Measurements from ENCODE around the gene TRAPPC10. TPM values are rescaled to one million over a fixed set of nuclear protein-coding genes. Genes with fewer than 3 reads are reported as not detected.
A peak's percentile ranks its signal among the peaks of the same experiment; 100 is the strongest.

TRAPPC10 gene
- total and polyA plus RNA-seq, 2 experiments from 2014 or later, result 9.9 to 21.0 TPM

DNA sequence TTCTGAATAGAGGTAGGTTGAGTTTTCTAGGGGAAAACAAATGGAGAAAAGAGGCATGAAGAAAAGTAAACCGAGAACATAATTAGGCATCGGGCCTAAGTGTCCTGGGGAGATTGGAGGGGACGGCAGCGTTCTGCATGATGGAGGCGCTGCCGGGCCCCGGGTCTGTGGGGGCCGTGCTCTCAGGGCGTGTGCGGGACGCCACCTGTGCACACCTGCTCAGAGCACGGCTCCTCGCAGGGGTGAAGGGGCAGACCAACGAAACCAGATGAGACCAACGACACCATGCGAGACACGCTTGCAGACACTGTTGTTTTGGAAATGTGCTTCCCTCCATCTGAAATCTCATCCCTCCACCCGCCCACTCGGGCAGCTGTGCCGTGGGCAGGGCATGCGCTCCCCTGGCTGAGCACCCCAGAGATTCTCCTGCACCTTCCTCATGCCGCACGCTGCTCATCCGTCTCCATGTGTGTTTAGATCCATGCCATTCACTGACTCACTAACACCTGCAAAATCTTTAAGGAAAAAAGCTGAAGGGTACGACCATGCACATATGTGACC, 28.2 kb upstream of the TRAPPC10 start:
- no peak overlapping the region for H2AFZ ChIP-seq
- H3K9ac ChIP-seq, result no peak overlapping the region
- no peaks in the 10 kb centered on the region for H3K9me2 ChIP-seq (ENCODE audit: insufficient read depth)
- no peaks in the 10 kb centered on the region for H3K4me1 ChIP-seq (ENCODE audit: insufficient read depth)
- TF ChIP-seq EZH2phosphoT487 (IDR thresholded peaks at IDR 0.05; ENCODE audit: insufficient read depth, low read depth) (no peak), EZH2 (IDR thresholded peaks at IDR 0.05; ENCODE audit: insufficient read depth, poor library complexity, severe bottlenecking) (no peak)
- H3K36me3 ChIP-seq (ENCODE audit: low read depth), result no peaks in the 10 kb centered on the region
- no peaks in the 10 kb centered on the region for H3K79me2 ChIP-seq (ENCODE audit: insufficient read depth)
- H3F3A ChIP-seq (ENCODE audit: insufficient read depth), result peaks cover 7% of the 10 kb centered on the region; the same call in 1 of the 2 replicates
- 93 to 97% methylated on average over 25 of the region's 25 CpGs for WGBS, 2 experiments (ENCODE audit: low coverage in 1 of 2, low lambda C conversion rate in 2 of 2, missing lambda C conversion rate in 2 of 2)
- no peak overlapping the region for H3K27ac ChIP-seq
- in situ Hi-C loops (cut with MboI), result no loop called here
- no peak overlapping the region for H3K4me3 ChIP-seq
- no peak overlapping the region for H3K4me2 ChIP-seq (ENCODE audit: unreplicated experiment)
- no peak for DNase-seq
- no peaks in the 10 kb centered on the region for H4K20me1 ChIP-seq (ENCODE audit: insufficient read depth)
- H3K27me3 ChIP-seq (replicated peaks; ENCODE audit: insufficient read depth), result no peaks in the 10 kb centered on the region
- H3K9me3 ChIP-seq (ENCODE audit: low read depth), result no peaks in the 10 kb centered on the region

DNA sequence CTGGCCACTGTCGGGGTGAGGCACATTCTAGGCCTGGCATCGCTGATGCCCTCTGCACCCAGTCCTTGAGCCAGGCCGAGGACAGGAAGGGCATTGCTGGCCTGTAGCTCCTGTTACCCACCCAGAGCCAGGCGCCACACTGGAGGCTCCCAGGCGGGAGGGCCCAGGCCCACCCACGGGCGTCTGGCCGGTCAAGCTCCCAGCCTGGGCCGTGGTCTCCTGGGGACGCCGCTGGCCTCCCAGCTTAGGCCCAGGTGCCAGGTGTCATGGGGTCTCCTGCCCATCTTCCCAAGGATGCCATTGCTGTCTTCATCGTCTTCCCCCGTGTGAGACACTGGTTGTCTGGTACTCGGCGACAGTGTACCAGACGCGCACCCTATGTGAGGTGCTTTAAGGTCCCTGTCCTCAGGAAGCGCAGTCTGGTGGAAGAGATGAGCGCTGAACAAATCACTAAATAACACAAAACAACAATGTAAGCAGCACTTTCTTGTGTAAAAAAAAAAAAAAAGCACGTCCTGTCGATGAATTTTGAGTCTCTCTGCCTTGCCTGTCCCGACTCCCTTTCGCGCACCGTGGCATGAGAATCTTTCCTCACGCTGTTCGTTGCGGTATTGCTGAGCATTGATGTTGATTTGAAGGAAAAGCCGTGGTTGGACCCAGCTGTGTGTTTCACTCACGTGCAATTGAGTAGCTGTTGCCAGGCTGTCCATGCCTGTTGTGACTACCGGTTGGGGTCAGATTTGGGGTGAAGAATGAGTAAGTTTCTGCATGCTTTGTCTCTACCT, 27.0 kb upstream of the TRAPPC10 start:
- no peak overlapping the region for H3K9ac ChIP-seq
- H3K9me3 ChIP-seq (ENCODE audit: low read depth), result no peaks in the 10 kb centered on the region
- H3K27ac ChIP-seq, result no peak overlapping the region
- DNase-seq, result peak; percentile 21
- no peaks in the 10 kb centered on the region for H4K20me1 ChIP-seq (ENCODE audit: insufficient read depth)
- H3F3A ChIP-seq (ENCODE audit: insufficient read depth), result peaks cover 7% of the 10 kb centered on the region; the same call in 1 of the 2 replicates
- no peaks in the 10 kb centered on the region for H3K36me3 ChIP-seq (ENCODE audit: low read depth)
- in situ Hi-C loops (cut with MboI), result no loop called here
- H3K79me2 ChIP-seq (ENCODE audit: insufficient read depth), result no peaks in the 10 kb centered on the region
- H3K4me2 ChIP-seq (ENCODE audit: unreplicated experiment), result no peak overlapping the region
- H2AFZ ChIP-seq, result no peak overlapping the region
- H3K27me3 ChIP-seq (replicated peaks; ENCODE audit: insufficient read depth), result no peaks in the 10 kb centered on the region
- no peaks in the 10 kb centered on the region for H3K4me1 ChIP-seq (ENCODE audit: insufficient read depth)
- TF ChIP-seq EZH2 (IDR thresholded peaks at IDR 0.05; ENCODE audit: insufficient read depth, poor library complexity, severe bottlenecking), result no peak
- TF ChIP-seq EZH2phosphoT487 (IDR thresholded peaks at IDR 0.05; ENCODE audit: insufficient read depth, low read depth), result no peak
- 91% methylated on average over 29 to 31 of the region's 31 CpGs for WGBS, 2 experiments (ENCODE audit: low coverage in 1 of 2, low lambda C conversion rate in 2 of 2, missing lambda C conversion rate in 2 of 2)
- H3K9me2 ChIP-seq (ENCODE audit: insufficient read depth), result no peaks in the 10 kb centered on the region
- H3K4me3 ChIP-seq, result no peak overlapping the region

DNA sequence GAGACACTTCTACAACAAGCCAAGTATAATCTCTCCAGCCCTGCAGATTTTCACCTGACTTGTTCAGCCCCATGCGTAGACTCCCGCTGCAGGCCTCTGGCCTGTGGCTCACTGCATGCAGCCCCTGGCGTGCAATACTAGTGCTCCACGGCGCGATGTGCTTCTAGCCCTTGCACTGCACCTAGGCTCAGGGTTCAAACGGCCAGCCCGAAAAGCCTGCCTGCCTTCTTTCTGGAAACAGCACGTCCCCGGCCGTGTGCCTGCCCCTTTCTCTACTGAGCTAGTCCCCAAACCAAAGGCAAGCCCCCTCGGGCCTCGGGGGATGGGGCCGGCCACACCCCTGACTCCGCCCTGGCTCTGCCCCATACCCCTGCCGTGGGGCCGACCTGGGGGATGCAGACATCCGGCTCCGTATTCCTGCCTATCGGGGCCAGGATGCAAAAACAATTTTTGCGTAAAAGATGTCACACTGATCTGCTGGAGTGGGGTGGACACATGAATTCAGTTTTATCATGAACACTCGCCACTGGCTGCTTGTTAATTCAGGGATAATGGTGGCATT, 26.3 kb upstream of the TRAPPC10 start:
- no peaks in the 10 kb centered on the region for H4K20me1 ChIP-seq (ENCODE audit: insufficient read depth)
- no peak overlapping the region for H3K4me3 ChIP-seq
- H3K9me2 ChIP-seq (ENCODE audit: insufficient read depth), result no peaks in the 10 kb centered on the region
- H3K27ac ChIP-seq, result no peak overlapping the region
- H3K79me2 ChIP-seq (ENCODE audit: insufficient read depth), result no peaks in the 10 kb centered on the region
- 20 to 25% methylated on average over 22 of the region's 22 CpGs for WGBS, 2 experiments (ENCODE audit: low coverage in 1 of 2, low lambda C conversion rate in 2 of 2, missing lambda C conversion rate in 2 of 2)
- H3K27me3 ChIP-seq (replicated peaks; ENCODE audit: insufficient read depth), result no peaks in the 10 kb centered on the region
- H3K4me2 ChIP-seq (ENCODE audit: unreplicated experiment), result no peak overlapping the region
- H3K9me3 ChIP-seq (ENCODE audit: low read depth), result no peaks in the 10 kb centered on the region
- H3K9ac ChIP-seq, result no peak overlapping the region
- peaks cover 7% of the 10 kb centered on the region; the same call in 1 of the 2 replicates for H3F3A ChIP-seq (ENCODE audit: insufficient read depth)
- no peak for DNase-seq
- no peak for TF ChIP-seq EZH2phosphoT487 (IDR thresholded peaks at IDR 0.05; ENCODE audit: insufficient read depth, low read depth)
- TF ChIP-seq EZH2 (IDR thresholded peaks at IDR 0.05; ENCODE audit: insufficient read depth, poor library complexity, severe bottlenecking), result no peak
- H3K4me1 ChIP-seq (ENCODE audit: insufficient read depth), result no peaks in the 10 kb centered on the region
- in situ Hi-C loops (cut with MboI), result no loop called here
- no peaks in the 10 kb centered on the region for H3K36me3 ChIP-seq (ENCODE audit: low read depth)
- H2AFZ ChIP-seq, result no peak overlapping the region

DNA sequence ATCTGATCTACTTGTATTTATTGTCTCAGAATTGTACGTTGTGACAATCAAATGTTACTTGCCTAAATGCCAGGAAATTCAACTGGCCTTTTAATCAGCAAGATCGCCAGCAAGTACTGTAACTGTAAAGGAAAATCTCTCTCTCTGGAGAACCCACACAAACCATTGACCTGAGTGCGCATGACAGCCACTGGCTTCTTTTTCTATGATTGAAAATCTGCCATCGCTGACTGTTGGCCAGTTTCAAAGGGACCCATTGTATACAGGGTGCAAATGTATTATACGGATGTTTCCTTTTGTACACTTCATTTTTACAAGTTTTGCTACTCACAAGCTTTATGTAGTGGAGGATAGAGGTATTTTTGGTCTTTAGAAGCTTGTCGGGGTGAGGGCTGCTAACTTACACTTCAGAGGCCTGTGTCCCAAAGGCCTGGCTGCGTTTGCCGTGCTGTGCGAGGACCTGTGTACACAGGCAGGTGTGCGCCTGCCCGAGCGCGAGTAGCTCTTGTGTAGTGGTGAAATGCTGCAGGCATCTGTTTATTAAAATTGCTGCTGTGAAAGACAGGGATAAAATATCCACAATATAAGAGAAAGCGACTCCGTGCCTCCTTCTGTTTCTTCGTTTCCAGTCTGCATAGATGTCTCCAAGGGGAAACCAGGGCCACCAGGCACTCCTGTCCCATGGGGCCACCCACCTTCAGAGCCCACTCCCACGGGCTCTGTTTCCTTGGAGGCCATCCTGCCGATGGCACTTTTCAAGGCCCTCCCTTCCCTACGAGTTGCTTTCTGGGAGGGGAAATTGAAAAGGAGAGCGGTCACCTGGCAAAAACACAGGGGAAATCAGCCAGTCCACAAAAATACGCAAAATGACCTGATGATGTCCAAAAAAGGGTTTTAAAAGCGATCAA, 25.3 kb upstream of the TRAPPC10 start:
- H3K79me2 ChIP-seq (ENCODE audit: insufficient read depth), result no peaks in the 10 kb centered on the region
- WGBS, 2 experiments (ENCODE audit: low coverage in 1 of 2, low lambda C conversion rate in 2 of 2, missing lambda C conversion rate in 2 of 2), result 78 to 80% methylated on average over 22 of the region's 22 CpGs
- peaks cover 7% of the 10 kb centered on the region; the same call in 1 of the 2 replicates for H3F3A ChIP-seq (ENCODE audit: insufficient read depth)
- no peak overlapping the region for H3K27ac ChIP-seq
- in situ Hi-C loops (cut with MboI), result no loop called here
- no peaks in the 10 kb centered on the region for H3K9me2 ChIP-seq (ENCODE audit: insufficient read depth)
- no peaks in the 10 kb centered on the region for H3K27me3 ChIP-seq (replicated peaks; ENCODE audit: insufficient read depth)
- no peak overlapping the region for H2AFZ ChIP-seq
- H3K9me3 ChIP-seq (ENCODE audit: low read depth), result no peaks in the 10 kb centered on the region
- H3K4me3 ChIP-seq, result no peak overlapping the region
- TF ChIP-seq EZH2phosphoT487 (IDR thresholded peaks at IDR 0.05; ENCODE audit: insufficient read depth, low read depth) (no peak), EZH2 (IDR thresholded peaks at IDR 0.05; ENCODE audit: insufficient read depth, poor library complexity, severe bottlenecking) (no peak)
- H3K4me2 ChIP-seq (ENCODE audit: unreplicated experiment), result no peak overlapping the region
- no peak for DNase-seq
- no peak overlapping the region for H3K9ac ChIP-seq
- no peaks in the 10 kb centered on the region for H3K36me3 ChIP-seq (ENCODE audit: low read depth)
- no peaks in the 10 kb centered on the region for H4K20me1 ChIP-seq (ENCODE audit: insufficient read depth)
- no peaks in the 10 kb centered on the region for H3K4me1 ChIP-seq (ENCODE audit: insufficient read depth)

Data from GM23248 (cell line).